IgD-negative memory B cell (primary cell): ENCODE measurements around the gene YY2. TPM values are rescaled to one million over a fixed set of nuclear protein-coding genes. Genes with fewer than 3 reads are reported as not detected.
"Not testable (repeated sequence)": the region's sequence is repeated elsewhere in the genome, so short reads cannot be mapped to it uniquely, and the experiment has no call there.

Source experiments
- H3K27ac Mint-ChIP-seq, 3 donors: one replicate each; pipeline ENCODE4 v1.8.0; 2020 to 2022; ENCODE audit warnings: mild to moderate bottlenecking in 3 of 3, mixed read lengths in 3 of 3, moderate library complexity in 1 of 3
- H3K27me3 Mint-ChIP-seq: one replicate; pipeline ENCODE4 v1.8.0; 2021; ENCODE audit warnings: mixed read lengths
- H3K36me3 Mint-ChIP-seq: one replicate; pipeline ENCODE4 v1.8.0; 2020; ENCODE audit warnings: mild to moderate bottlenecking, mixed read lengths
- H3K4me1 Mint-ChIP-seq, 3 donors: one replicate each; pipeline ENCODE4 v1.8.0; 2020 to 2022; ENCODE audit warnings: mixed read lengths in 3 of 3, mild to moderate bottlenecking in 1 of 3
- H3K4me3 Mint-ChIP-seq, 4 donors: one replicate each; pipeline ENCODE4 v1.8.0; 2020 to 2022; ENCODE audit warnings: mild to moderate bottlenecking in 4 of 4, mixed read lengths in 4 of 4, moderate library complexity in 3 of 4
- H3K9me3 Mint-ChIP-seq, 3 donors: one replicate each; pipeline ENCODE4 v1.8.0; 2020 to 2021; ENCODE audit warnings: mixed read lengths in 3 of 3, mild to moderate bottlenecking in 1 of 3
- polyA plus RNA-seq: library from polyadenylated mRNA; unstranded; fragments of 300-500 nt; fragmentation: Illumina TruSeq; gene quantifications from one replicate; pipeline ENCODE4 v1.2.3, GENCODE V29; 2021

Gene YY2
- polyA plus RNA-seq, 1 donor from 2014 or later, result 0.43 TPM

DNA sequence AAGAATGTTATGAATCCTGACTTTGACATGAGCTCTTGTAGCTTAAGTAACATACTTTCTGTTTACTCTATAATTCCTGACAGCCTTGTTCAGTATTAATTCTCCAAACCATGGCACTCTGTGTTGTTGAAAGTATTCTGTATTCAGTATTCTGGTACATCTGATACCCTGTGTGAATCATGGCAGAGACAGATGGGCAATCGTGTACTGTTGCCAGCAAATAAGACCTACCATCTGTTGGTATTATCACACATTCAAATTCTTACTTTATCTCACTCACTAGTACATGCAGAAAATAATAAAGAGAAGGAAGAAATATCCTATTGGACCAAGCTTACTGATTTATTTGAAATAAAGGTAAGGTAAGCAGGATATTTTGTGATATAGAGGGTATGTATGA, 8.4 kb upstream of the YY2 start:
- Mint-ChIP-seq H3K27ac (no peak overlapping the region), H3K4me3 (no peak overlapping the region), H3K36me3 (peaks cover 3% of the 10 kb centered on the region), H3K27me3 (peaks cover 1% of the 10 kb centered on the region), H3K9me3 (no peaks in the 10 kb centered on the region), H3K4me1 (peaks cover 0 to 1% (median 0%) of the 10 kb centered on the region in 3 donors)

- Mint-ChIP-seq H3K9me3 (peaks cover 0 to 2% (median 0%) of the 10 kb centered on the region in 3 donors), H3K27ac (no peak overlapping the region), H3K36me3 (peaks cover 7% of the 10 kb centered on the region), H3K4me1 (no peaks in the 10 kb centered on the region), H3K4me3 (no peak overlapping the region), H3K27me3 (no peaks in the 10 kb centered on the region)
These were observed 2.2 kb upstream of the YY2 start for GRCh38 chrX:21853578-21853977.

DNA sequence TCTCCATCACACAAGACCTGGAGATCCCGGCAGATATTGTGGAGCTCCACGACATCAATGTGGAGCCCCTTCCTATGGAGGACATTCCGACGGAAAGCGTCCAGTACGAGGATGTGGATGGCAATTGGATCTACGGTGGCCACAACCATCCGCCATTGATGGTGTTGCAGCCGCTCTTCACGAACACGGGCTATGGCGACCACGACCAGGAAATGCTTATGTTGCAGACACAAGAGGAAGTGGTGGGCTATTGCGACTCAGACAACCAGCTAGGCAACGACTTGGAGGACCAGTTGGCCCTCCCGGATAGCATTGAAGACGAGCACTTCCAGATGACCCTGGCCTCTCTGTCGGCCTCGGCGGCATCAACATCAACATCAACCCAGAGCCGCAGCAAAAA, 717 bp downstream of the YY2 start:
- Mint-ChIP-seq H3K4me3 (no peak overlapping the region), H3K4me1 (no peaks in the 10 kb centered on the region), H3K27me3 (peaks cover 2% of the 10 kb centered on the region), H3K36me3 (peaks cover 7% of the 10 kb centered on the region), H3K27ac (no peak overlapping the region), H3K9me3 (peaks cover 0 to 2% (median 0%) of the 10 kb centered on the region in 3 donors)

DNA sequence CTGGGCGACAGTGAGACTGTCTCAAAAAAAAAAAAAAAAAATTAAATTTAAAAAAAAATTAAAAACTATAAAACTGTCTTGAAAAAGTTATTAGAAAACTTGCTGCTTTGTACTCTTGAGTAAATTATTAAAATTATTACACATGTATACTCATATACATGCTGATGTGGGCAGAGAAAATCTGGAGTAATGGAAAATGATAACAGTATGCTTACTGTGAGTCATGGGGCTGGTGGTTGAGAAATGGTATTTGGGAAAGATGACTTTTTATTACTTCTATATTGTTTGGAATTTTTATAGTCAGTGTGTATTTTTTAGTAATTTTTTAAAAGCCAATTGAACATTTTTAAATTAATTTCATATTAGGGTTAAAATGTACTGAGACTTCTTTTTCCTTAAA, 7.5 kb downstream of the YY2 start:
- Mint-ChIP-seq H3K4me3 (no peak overlapping the region), H3K4me1 (no peaks in the 10 kb centered on the region), H3K27ac (no peak overlapping the region), H3K27me3 (peaks cover 2% of the 10 kb centered on the region), H3K36me3 (no peaks in the 10 kb centered on the region), H3K9me3 (no peaks in the 10 kb centered on the region)

GRCh38 chrX:21865436-21865835, 9.6 kb downstream of the YY2 start:
- H3K4me3 Mint-ChIP-seq, result no peak overlapping the region
- no peaks in the 10 kb centered on the region for H3K9me3 Mint-ChIP-seq
- no peak overlapping the region for H3K27ac Mint-ChIP-seq
- no peaks in the 10 kb centered on the region for H3K36me3 Mint-ChIP-seq
- no peaks in the 10 kb centered on the region for H3K27me3 Mint-ChIP-seq
- no peaks in the 10 kb centered on the region for H3K4me1 Mint-ChIP-seq

- no peaks in the 10 kb centered on the region for H3K27me3 Mint-ChIP-seq
- H3K4me1 Mint-ChIP-seq, result no peaks in the 10 kb centered on the region
- H3K36me3 Mint-ChIP-seq, result no peaks in the 10 kb centered on the region
- no peaks in the 10 kb centered on the region for H3K9me3 Mint-ChIP-seq
- H3K4me3 Mint-ChIP-seq, result no peak overlapping the region
- H3K27ac Mint-ChIP-seq, result no peak overlapping the region
These were observed 14.7 kb downstream of the YY2 start for GRCh38 chrX:21870494-21870893.

DNA sequence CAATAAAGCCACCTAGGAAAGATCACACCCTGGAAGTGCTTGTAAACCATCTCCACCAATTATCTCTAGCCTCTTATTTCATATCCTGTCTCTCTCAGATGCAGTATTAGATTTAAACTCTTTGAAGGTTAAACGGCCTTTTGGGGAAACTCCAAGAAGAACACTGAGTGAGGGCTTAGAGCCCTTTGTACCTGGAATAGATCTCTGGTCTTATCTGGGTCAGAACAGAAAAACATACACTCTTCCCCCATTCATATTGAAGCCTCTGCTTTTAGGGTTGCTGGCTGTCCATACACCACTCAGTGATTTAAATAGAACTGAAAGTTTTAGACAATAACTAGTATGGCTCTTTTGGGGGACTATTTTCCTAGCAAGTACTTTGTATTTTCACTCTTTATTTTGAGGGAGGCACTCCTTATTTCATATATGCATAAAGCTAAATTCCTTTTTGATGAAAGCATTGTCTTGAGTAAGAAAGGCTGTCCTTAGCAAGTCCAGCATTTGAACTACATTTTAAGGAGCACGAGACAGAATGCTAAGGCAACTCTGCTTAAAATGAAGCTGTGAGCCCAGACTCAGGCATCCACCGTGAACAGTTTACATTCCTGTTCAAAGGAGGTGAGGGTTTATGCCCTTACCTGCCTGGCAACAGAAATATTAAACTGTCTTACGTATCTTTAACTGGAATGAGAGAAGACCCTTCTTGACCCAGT, 17.4 kb downstream of the YY2 start:
- H3K36me3 Mint-ChIP-seq, result peaks cover 1% of the 10 kb centered on the region

DNA sequence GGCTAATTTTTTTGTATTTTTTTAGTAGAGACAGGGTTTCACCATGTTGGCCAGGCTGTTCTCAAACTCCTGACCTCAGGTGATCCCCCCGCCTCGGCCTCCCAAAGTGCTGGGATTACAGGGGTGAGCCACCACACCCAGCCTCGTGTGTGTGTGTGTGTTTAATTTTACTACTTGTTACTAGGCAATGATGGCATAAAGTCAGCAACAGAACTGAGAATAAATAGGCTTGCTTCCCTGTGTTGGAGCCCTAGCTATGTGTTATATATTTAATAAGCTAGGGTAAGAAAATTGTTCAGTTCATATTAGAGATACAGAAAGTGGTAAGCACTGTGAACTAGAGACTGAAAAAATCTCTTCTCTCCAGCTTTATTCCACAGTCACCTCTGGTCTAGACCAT, 18.4 kb downstream of the YY2 start:
- H3K4me1 Mint-ChIP-seq, H3K9me3 Mint-ChIP-seq, H3K27ac Mint-ChIP-seq, H3K4me3 Mint-ChIP-seq, H3K27me3 Mint-ChIP-seq, H3K36me3 Mint-ChIP-seq: not testable (repeated sequence)

More for the DNA sequence above, 17.4 kb downstream of the YY2 start:
- Mint-ChIP-seq H3K9me3 (no peaks in the 10 kb centered on the region), H3K4me3 (no peak overlapping the region), H3K27me3 (no peaks in the 10 kb centered on the region), H3K27ac (no peak overlapping the region), H3K4me1 (no peaks in the 10 kb centered on the region)

- Mint-ChIP-seq H3K36me3 (peaks cover 1% of the 10 kb centered on the region), H3K4me1 (no peaks in the 10 kb centered on the region), H3K27me3 (no peaks in the 10 kb centered on the region), H3K4me3 (no peak overlapping the region), H3K27ac (no peak overlapping the region), H3K9me3 (no peaks in the 10 kb centered on the region)
These were observed 19.2 kb downstream of the YY2 start for GRCh38 chrX:21875013-21875412.

- Mint-ChIP-seq H3K27me3 (no peaks in the 10 kb centered on the region), H3K4me1 (no peaks in the 10 kb centered on the region), H3K27ac (no peak overlapping the region), H3K9me3 (peaks cover 0 to 3% (median 0%) of the 10 kb centered on the region in 3 donors), H3K4me3 (no peak overlapping the region), H3K36me3 (peaks cover 7% of the 10 kb centered on the region)
These were observed 26.2 kb downstream of the YY2 start for GRCh38 chrX:21881881-21882574.

GRCh38 chrX:21883258-21883657, 27.5 kb downstream of the YY2 start:
- H3K36me3 Mint-ChIP-seq, result peaks cover 5% of the 10 kb centered on the region
- no peak overlapping the region for H3K27ac Mint-ChIP-seq
- H3K9me3 Mint-ChIP-seq, result peaks cover 0 to 3% (median 0%) of the 10 kb centered on the region in 3 donors
- H3K27me3 Mint-ChIP-seq, result no peaks in the 10 kb centered on the region
- no peaks in the 10 kb centered on the region for H3K4me1 Mint-ChIP-seq
- H3K4me3 Mint-ChIP-seq, result no peak overlapping the region

DNA sequence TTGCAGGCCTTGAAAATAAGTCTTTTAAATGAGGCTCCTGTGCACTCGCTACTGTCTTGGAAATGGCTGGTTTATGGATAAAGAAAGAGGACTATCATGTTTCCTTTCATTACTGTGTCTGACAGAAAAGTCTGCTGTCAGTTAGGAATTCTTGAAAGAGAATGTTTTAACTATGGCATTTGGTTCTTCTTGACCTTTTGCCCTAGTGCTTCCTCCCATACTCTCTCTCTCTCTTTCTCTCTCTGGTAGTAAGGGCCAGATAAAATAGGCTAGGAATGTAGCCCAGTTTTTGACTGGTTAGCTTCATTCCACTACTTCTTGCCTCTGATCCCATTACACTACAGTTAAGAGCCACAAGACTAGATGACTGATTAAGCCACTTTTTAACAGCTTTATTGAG, 29.8 kb downstream of the YY2 start:
- H3K27ac Mint-ChIP-seq, result peak overlapping the region in 1 of 3 donors; percentile 69
- no peak overlapping the region for H3K4me3 Mint-ChIP-seq
- no peaks in the 10 kb centered on the region for H3K4me1 Mint-ChIP-seq
- peaks cover 0 to 3% (median 0%) of the 10 kb centered on the region in 3 donors for H3K9me3 Mint-ChIP-seq
- H3K27me3 Mint-ChIP-seq, result no peaks in the 10 kb centered on the region
- H3K36me3 Mint-ChIP-seq, result peaks cover 5% of the 10 kb centered on the region

GRCh38 chrX:21905313-21905712, 49.5 kb downstream of the YY2 start:
- Mint-ChIP-seq H3K27me3 (no peaks in the 10 kb centered on the region), H3K4me3 (no peak overlapping the region), H3K27ac (no peak overlapping the region), H3K9me3 (peaks cover 0 to 1% (median 0%) of the 10 kb centered on the region in 3 donors), H3K36me3 (no peaks in the 10 kb centered on the region), H3K4me1 (no peaks in the 10 kb centered on the region)

DNA sequence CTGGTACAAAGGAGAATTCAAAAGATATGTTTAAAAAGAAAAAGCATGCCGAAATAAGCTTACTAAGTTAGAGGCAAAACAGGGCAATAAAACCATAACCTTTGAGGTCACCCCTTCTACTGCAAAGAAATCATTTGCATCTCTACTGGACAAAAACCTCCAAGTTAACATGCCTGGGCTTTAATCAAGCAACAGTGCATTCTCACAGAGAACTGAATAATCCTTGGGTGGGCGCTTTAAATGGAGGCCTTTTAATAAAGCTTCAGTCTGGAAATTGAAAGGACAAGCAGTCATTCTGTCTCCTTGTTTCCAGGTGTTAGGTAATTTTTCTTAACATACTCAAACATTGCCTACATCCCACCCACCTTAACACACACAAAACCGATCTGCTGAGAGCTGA, 50.2 kb downstream of the YY2 start:
- Mint-ChIP-seq H3K36me3 (no peaks in the 10 kb centered on the region), H3K9me3 (peaks cover 0 to 1% (median 0%) of the 10 kb centered on the region in 3 donors), H3K27ac (no peak overlapping the region), H3K4me1 (no peaks in the 10 kb centered on the region), H3K4me3 (no peak overlapping the region), H3K27me3 (no peaks in the 10 kb centered on the region)

GRCh38 chrX:21907260-21907659, 51.5 kb downstream of the YY2 start:
- H3K27me3 Mint-ChIP-seq, result no peaks in the 10 kb centered on the region
- H3K27ac Mint-ChIP-seq, result no peak overlapping the region
- H3K36me3 Mint-ChIP-seq, result no peaks in the 10 kb centered on the region
- H3K4me1 Mint-ChIP-seq, result no peaks in the 10 kb centered on the region
- H3K4me3 Mint-ChIP-seq, result no peak overlapping the region
- peaks cover 0 to 1% (median 0%) of the 10 kb centered on the region in 3 donors for H3K9me3 Mint-ChIP-seq
